ENCODE measurements around the gene PTCH1. TPM values are rescaled to one million over a fixed set of nuclear protein-coding genes. Genes with fewer than 3 reads are reported as not detected.

The PTCH1 gene
- total RNA-seq, 2 experiments from 2014 or later, result 3.4 to 4.0 TPM

Other genes starting within 250 kb of the PTCH1 start
- 10 to 100 TPM; 14.1 to 14.5 TPM for gene FANCC, start 199.3 kb downstream of the PTCH1 start, total RNA-seq